CD4-positive, alpha-beta T cell (primary cell): ENCODE data around the gene FAM90A26. TPM values are rescaled to one million over a fixed set of nuclear protein-coding genes. Genes with fewer than 3 reads are reported as not detected.
"Not testable (repeated sequence)": the region's sequence is repeated elsewhere in the genome, so short reads cannot be mapped to it uniquely, and the experiment has no call there.

Experiments used
- ATAC-seq: fragments of 200-7000 bp; cut with Tn5 transposase; one replicate; pipeline ENCODE4 v1.10.0; 2022; ENCODE audit warnings: mild to moderate bottlenecking; ENCODE audit not compliant: poor library complexity
- CTCF ChIA-PET: fragments of 350-600 bp; sonication (Branson Sonifier 250); formaldehyde crosslinking; loops from one replicate; lab custom pipeline; 2021; ENCODE audit warnings: antibody characterized with exemption, inconsistent platforms; lab: Charles Lee
- POLR2A ChIA-PET: fragments of 350-600 bp; sonication (Branson Sonifier 250); formaldehyde crosslinking; loops from one replicate; lab custom pipeline; 2021; ENCODE audit warnings: antibody characterized with exemption, inconsistent platforms; lab: Charles Lee
- DNase-seq, 14 experiments: peaks; one replicate each; pipeline ENCODE4 v3.0.0-alpha.2; 2013 to 2020; ENCODE audit warnings: mixed read lengths in 2 of 14
- H3K27ac ChIP-seq, 2 donors: one replicate each; pipeline versions ENCODE4 v1.5.1 to v1.7.0; 2013; ENCODE audit warnings: low read length in 2 of 2, low read depth in 1 of 2, mild to moderate bottlenecking in 1 of 2
- H3K27me3 ChIP-seq, 2 experiments: 1 replicate in 1 of 2; 2 replicates in 1 of 2; pipeline versions ENCODE4 v1.6.1 to v1.7.0; 2013; ENCODE audit warnings: low read length in 2 of 2, control low read depth in 1 of 2, mild to moderate bottlenecking in 1 of 2, moderate library complexity in 1 of 2; ENCODE audit not compliant: insufficient read depth in 2 of 2, control insufficient read depth in 1 of 2
- H3K36me3 ChIP-seq: one replicate; pipeline ENCODE4 v1.6.1; 2013; ENCODE audit warnings: low read length, control low read depth; ENCODE audit not compliant: insufficient read depth
- H3K4me1 ChIP-seq: one replicate; pipeline ENCODE4 v1.6.1; 2013; ENCODE audit warnings: low read length, control low read depth; ENCODE audit not compliant: insufficient read depth
- H3K4me3 ChIP-seq: one replicate; pipeline ENCODE4 v1.5.1; 2013; ENCODE audit warnings: mild to moderate bottlenecking, low read length, moderate library complexity
- H3K9me3 ChIP-seq, 2 experiments: 1 replicate in 1 of 2; 2 replicates in 1 of 2; pipeline versions ENCODE4 v1.6.1 to v1.7.0; 2013; ENCODE audit warnings: low read length in 2 of 2, mild to moderate bottlenecking in 2 of 2, control low read depth in 1 of 2, moderate library complexity in 1 of 2; ENCODE audit not compliant: control insufficient read depth in 1 of 2, insufficient read depth in 1 of 2
- H3K27ac Mint-ChIP-seq: one replicate; pipeline ENCODE4 v1.8.0; 2020; ENCODE audit warnings: mixed read lengths
- H3K27me3 Mint-ChIP-seq: one replicate; pipeline ENCODE4 v1.8.0; 2021; ENCODE audit warnings: mixed read lengths
- H3K36me3 Mint-ChIP-seq: one replicate; pipeline ENCODE4 v1.8.0; 2021; ENCODE audit warnings: low read depth, mixed read lengths
- H3K4me1 Mint-ChIP-seq: one replicate; pipeline ENCODE4 v1.8.0; 2021; ENCODE audit warnings: low read depth, mixed read lengths
- H3K4me3 Mint-ChIP-seq: one replicate; pipeline ENCODE4 v1.8.0; 2020; ENCODE audit warnings: mild to moderate bottlenecking, mixed read lengths
- H3K9me3 Mint-ChIP-seq: one replicate; pipeline ENCODE4 v1.8.0; 2020; ENCODE audit warnings: mixed read lengths
- intact Hi-C, 2 experiments: fragments of 100-400 bp; cut with DNase I in 1 of 2; cut with micrococcal nuclease in 1 of 2; formaldehyde crosslinking; loops; one replicate each; pipeline versions ENCODE4 v1.15.1 to v1.9.0; 2023 to 2025; cut with DNase I, micrococcal nuclease
- total RNA-seq, 174 experiments: library from RNA in 2 of 174; stranded (reverse) in 2 of 174; gene quantifications; one replicate each; pipeline ENCODE4 v1.2.3 and lab custom pipeline; 2021 to 2026

Gene FAM90A26
- total RNA-seq, 2 experiments from 2014 or later = 0.08 TPM; not detected in 1

GRCh38 chr4:9215105-9215504 lies 44.9 kb downstream of the FAM90A26 start, which contains the start of gene USP17L11:
Gene USP17L11 (plus strand): TSS chr4:9215405. CDS start chr4:9215405, 0 bp downstream.
- H3K4me3 ChIP-seq, intact Hi-C loops, DNase-seq, H3K4me3 Mint-ChIP-seq, H3K36me3 ChIP-seq, H3K9me3 Mint-ChIP-seq, H3K27ac Mint-ChIP-seq, H3K27ac ChIP-seq, ATAC-seq, POLR2A ChIA-PET, H3K4me1 ChIP-seq, CTCF ChIA-PET, H3K27me3 ChIP-seq, H3K4me1 Mint-ChIP-seq, H3K9me3 ChIP-seq, H3K36me3 Mint-ChIP-seq, H3K27me3 Mint-ChIP-seq: not testable (repeated sequence)

- H3K27me3 Mint-ChIP-seq, H3K4me3 Mint-ChIP-seq, H3K4me1 Mint-ChIP-seq, H3K4me3 ChIP-seq, H3K27ac ChIP-seq, ATAC-seq, POLR2A ChIA-PET, H3K9me3 ChIP-seq, H3K27ac Mint-ChIP-seq, H3K36me3 Mint-ChIP-seq, intact Hi-C loops, CTCF ChIA-PET, H3K36me3 ChIP-seq, H3K27me3 ChIP-seq, DNase-seq, H3K9me3 Mint-ChIP-seq, H3K4me1 ChIP-seq: not testable (repeated sequence)
Observed at GRCh38 chr4:9219852-9220251, 49.6 kb downstream of the FAM90A26 start, which contains the start of gene USP17L12. Gene USP17L12 (plus strand): TSS chr4:9220152. CDS start chr4:9220152, 0 bp downstream.

GRCh38 chr4:9224596-9224995 lies 54.4 kb downstream of the FAM90A26 start, which contains the start of gene USP17L13:
Gene USP17L13 (plus strand): TSS chr4:9224896. CDS start chr4:9224896, 0 bp downstream.
- DNase-seq, H3K4me3 Mint-ChIP-seq, POLR2A ChIA-PET, H3K27ac ChIP-seq, H3K27ac Mint-ChIP-seq, H3K4me3 ChIP-seq, H3K36me3 ChIP-seq, ATAC-seq, H3K27me3 Mint-ChIP-seq, H3K9me3 Mint-ChIP-seq, H3K27me3 ChIP-seq, intact Hi-C loops, H3K4me1 Mint-ChIP-seq, H3K36me3 Mint-ChIP-seq, H3K4me1 ChIP-seq, H3K9me3 ChIP-seq, CTCF ChIA-PET: not testable (repeated sequence)

Other genes starting within 250 kb of the FAM90A26 start
- gene USP17L10, start 40.2 kb downstream of the FAM90A26 start, total RNA-seq = not detected
- gene USP17L11, start 45.0 kb downstream of the FAM90A26 start, total RNA-seq = not detected
- gene USP17L12, start 49.7 kb downstream of the FAM90A26 start, total RNA-seq = not detected
- not detected for gene USP17L13, start 54.5 kb downstream of the FAM90A26 start, total RNA-seq
- not detected for gene USP17L15, start 64.0 kb downstream of the FAM90A26 start, total RNA-seq
- gene USP17L17, start 73.5 kb downstream of the FAM90A26 start, total RNA-seq = not detected
- gene USP17L18, start 78.2 kb downstream of the FAM90A26 start, total RNA-seq = not detected
- not detected for gene USP17L19, start 83.0 kb downstream of the FAM90A26 start, total RNA-seq
- gene USP17L20, start 87.7 kb downstream of the FAM90A26 start, total RNA-seq = not detected
- gene USP17L21, start 92.5 kb downstream of the FAM90A26 start, total RNA-seq = not detected
- gene USP17L22, start 97.2 kb downstream of the FAM90A26 start, total RNA-seq = not detected
- gene USP17L24, start 154.8 kb downstream of the FAM90A26 start, total RNA-seq = not detected
- not detected for gene USP17L25, start 159.5 kb downstream of the FAM90A26 start, total RNA-seq
- not detected for gene USP17L26, start 164.2 kb downstream of the FAM90A26 start, total RNA-seq
- gene USP17L5, start 169.0 kb downstream of the FAM90A26 start, total RNA-seq = not detected
- not detected for gene USP17L27, start 173.7 kb downstream of the FAM90A26 start, total RNA-seq
- not detected for gene USP17L28, start 178.5 kb downstream of the FAM90A26 start, total RNA-seq
- not detected for gene USP17L29, start 183.2 kb downstream of the FAM90A26 start, total RNA-seq
- gene USP17L30, start 192.7 kb downstream of the FAM90A26 start, total RNA-seq = not detected